ENCODE data around the gene ZNF786. TPM values are rescaled to one million over a fixed set of nuclear protein-coding genes. Genes with fewer than 3 reads are reported as not detected.

The ZNF786 gene, protein sequence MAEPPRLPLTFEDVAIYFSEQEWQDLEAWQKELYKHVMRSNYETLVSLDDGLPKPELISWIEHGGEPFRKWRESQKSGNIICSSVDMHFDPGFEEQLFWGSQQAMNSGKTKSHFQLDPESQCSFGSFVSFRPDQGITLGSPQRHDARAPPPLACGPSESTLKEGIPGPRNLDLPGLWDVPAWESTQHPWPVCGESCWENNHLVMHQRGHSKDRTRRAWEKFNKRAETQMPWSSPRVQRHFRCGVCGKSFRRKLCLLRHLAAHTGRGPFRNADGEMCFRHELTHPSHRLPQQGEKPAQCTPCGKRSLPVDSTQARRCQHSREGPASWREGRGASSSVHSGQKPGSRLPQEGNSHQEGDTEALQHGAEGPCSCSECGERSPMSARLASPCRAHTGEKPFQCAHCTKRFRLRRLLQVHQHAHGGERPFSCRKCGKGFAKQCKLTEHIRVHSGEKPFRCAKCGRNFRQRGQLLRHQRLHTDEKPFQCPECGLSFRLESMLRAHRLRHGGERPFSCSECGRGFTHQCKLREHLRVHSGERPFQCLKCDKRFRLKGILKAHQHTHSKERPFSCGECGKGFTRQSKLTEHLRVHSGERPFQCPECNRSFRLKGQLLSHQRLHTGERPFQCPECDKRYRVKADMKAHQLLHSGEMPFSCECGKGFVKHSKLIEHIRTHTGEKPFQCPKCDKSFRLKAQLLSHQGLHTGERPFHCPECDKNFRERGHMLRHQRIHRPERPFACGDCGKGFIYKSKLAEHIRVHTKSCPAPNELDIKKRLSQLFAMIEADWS
- 3.5 and 4.1 TPM in 2 replicates for total RNA-seq

DNA sequence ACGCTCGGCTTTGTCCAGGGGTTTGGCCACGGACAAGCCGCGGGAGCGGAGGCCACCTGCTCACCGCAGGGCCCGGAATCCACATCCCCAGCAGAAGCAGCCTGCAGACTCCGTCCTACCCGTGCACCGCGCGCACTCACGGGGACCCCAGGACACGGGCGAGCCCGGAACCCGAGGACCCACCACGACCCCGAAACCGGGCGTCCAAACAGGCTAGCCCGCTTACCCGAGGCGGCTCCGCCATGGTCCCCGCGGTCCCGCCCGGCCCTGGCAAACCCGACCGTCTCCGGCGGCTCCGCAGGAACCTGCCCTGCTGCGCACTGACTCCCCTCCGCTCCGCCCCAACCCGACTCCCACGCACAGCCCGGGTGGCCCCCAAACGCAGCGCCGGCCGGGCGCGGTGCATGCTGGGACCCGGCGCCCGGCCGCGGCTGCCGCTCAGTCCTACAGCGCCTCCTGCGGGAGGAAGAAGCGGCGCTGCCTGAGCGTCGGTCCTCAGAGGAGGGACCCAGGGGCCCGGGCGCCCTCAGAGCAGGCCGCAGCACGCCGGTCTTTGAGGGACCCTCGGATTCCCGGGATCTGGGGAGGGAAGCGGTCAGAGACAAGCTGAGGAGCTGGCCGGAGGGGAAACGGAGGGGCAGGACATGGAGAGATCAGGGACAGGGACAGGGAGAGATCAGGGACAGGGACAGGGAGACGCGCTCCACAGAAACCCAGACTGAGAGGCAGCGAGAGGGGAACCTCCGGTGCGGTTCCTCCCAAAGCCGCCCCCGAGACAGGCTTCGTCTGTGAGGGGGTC lies at the start of gene ZNF786:
ZNF786 (minus strand) TSS at position 322 of the 799 bp plus-strand sequence; CDS start at position 244, 78 bp downstream.

DNA sequence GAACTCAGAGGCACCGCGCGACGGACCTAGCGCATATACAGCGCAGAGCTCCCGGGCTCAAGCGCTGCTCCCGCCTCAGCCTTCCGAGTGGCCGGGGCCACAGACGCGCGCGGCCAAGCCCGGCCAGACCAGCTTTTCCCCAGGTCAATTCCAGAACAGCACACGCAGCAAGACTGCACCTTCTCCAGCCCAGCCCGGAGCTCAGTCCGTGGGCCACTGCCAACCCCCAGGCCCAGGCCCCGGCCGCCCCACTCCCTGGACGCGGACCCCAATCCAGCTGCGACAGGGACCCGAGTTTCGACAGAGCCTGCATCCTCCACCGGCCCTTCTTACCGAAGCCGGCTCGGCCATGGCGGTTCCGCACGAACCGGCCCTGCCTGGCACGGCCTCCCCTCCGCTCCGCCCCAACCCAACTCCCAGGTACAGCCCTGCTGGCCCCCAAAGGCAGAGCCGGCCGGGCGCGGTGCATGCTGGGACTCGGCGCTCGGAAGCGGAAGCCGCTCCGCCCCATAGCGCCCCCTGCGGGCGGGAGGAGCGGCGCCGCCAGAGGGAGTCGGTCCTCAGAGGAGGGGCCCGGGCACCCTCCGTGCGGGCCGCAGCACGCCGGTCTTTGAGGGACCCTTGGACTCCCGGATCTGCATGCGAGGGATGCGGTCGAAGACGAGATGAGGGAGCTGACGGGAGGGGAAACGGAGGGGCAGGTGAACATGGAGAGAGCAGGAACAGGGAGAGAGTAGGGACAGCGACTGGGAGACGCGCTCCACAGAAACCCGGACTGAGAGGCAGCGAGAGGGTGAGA lies 35.5 kb upstream of the ZNF786 start, which contains the start of gene ZNF425:
ZNF425 (minus strand) TSS at position 462 of the 799 bp plus-strand sequence; CDS start at position 351, 111 bp downstream.

DNA sequence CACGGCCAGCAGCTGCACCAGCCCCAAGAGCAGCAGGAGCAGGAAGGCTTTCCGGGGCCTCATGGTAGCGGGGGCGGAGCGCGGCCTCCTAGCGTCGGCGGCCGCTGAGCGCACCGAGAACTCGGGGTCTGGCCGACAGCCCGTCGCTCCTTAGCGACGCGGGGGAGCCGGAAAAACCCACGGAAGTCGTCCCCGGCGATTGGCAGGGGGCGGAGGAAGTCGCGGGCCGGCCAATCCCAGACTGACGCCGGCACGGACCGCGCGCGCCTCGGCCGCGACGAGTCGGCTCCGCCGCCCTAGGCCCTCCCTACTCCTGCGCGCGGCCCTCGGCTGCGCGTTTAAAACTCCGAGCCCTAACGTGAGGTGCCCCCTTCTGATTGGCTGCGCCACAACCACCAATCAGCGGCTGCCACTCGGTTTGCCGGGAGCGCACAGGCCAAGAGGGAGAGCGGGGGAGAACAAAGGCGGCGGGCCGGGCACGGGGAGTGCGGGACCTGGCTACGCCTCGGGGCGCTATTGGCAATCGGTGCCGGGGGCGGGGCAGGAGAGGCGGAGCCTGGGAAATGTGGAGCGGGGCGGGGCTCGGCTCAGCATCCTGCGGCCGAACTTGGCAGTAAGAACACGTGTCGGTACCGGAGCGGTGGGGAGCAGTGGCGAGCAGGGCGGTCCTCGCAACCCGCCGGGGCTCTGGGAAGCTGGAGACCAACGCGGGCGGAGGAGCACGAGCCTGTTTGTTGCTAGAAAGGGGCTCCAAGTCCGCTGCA lies 62.0 kb downstream of the ZNF786 start, which contains the start of gene PDIA4:
PDIA4 (minus strand) TSS at position 160 of the 764 bp plus-strand sequence; CDS start at position 63, 97 bp downstream.

Other genes starting within 250 kb of the ZNF786 start
- gene EZH2, start 206.4 kb downstream of the ZNF786 start, total RNA-seq: 2.3 and 3.8 TPM in 2 replicates
- 112 and 170 TPM in 2 replicates for gene PDIA4, start 62.2 kb downstream of the ZNF786 start, total RNA-seq
- gene ZNF425, start 35.6 kb upstream of the ZNF786 start, total RNA-seq: 2.3 and 2.7 TPM in 2 replicates
- 11.6 and 13.7 TPM in 2 replicates for gene ZNF398, start 56.7 kb upstream of the ZNF786 start, total RNA-seq
- gene ZNF282, start 104.8 kb upstream of the ZNF786 start, total RNA-seq: 17.2 and 19.1 TPM in 2 replicates
- 3.0 and 5.4 TPM in 2 replicates for gene ZNF212, start 148.9 kb upstream of the ZNF786 start, total RNA-seq
- gene ZNF783, start 171.5 kb upstream of the ZNF786 start, total RNA-seq: 5.5 and 10.6 TPM in 2 replicates